Measurements from ENCODE around the gene RPS4Y1. TPM values are rescaled to one million over a fixed set of nuclear protein-coding genes. Genes with fewer than 3 reads are reported as not detected.
"Not testable (repeated sequence)": the region's sequence is repeated elsewhere in the genome, so short reads cannot be mapped to it uniquely, and the experiment has no call there.

RPS4Y1 gene
- total RNA-seq, result 100 to 1,000 TPM; 297 to 313 TPM

DNA sequence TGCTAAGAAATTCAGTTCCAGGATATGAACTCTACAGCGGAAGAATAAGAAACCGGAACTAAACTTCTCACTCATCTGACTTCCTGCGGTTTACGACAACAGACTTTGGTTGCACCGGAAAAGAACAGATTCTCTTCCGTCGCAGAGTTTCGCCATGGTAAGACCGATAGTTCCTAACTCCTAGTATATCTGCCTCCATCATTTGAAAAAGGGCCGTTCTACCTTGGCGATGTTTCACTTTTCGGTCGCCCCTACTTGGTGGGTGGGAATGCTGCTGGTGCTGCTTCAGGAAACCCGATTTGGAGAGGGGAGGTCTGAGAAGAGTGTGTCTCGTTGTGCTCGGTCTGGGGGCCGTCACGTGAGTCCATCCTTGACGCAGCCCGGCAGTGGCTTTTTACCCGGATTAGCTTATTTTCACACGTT, at the start of gene RPS4Y1:
TSS of gene RPS4Y1 (plus strand) at position 132 of the 423 bp plus-strand sequence. CDS start at position 155, 23 bp downstream.
- ATAC-seq (peak; percentile 92 to 95), DNase-seq (ENCODE audit: low spot score in 2 of 2) (peak; percentile 19 to 57)
- H3K9me3 Mint-ChIP-seq, result peaks cover 0 to 4% of the 10 kb centered on the region in 2 donors
- H3K27ac Mint-ChIP-seq, result peak within 1 kb of the TSS; percentile 93 to 96
- peaks cover 36 to 37% of the 10 kb centered on the region in 2 donors for H3K36me3 Mint-ChIP-seq

DNA sequence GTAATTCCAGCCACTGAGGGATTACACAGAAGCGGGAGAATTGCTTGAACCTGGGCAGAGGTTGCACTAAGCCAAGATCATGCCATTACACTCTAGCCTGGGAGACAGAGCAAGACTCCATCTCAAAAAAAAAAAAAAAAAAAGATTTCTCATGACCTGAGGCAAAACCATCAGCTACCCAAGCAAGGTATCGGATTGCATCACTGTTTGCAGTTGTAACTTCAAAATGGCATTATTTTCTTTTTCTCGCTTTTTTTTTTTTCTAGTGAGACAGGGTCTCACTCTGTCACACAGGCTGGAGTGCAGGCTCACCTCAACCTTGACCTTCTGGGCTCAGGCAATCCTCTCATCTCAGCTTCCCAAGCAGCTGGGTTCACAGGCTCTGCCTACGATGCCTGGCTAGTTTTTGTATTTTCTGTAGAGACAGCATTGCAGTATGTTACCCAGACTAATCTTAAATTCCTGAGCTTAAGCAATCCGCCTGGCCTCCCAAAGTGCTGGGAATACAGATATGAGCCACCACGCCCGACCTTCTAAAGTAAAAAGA, 44.4 kb upstream of the RPS4Y1 start:
- H3K27ac Mint-ChIP-seq, result no peak overlapping the region
- DNase-seq (ENCODE audit: low spot score in 2 of 2), result no peak
- no peaks in the 10 kb centered on the region for H3K9me3 Mint-ChIP-seq
- no peak for ATAC-seq
- H3K36me3 Mint-ChIP-seq, result no peaks in the 10 kb centered on the region

DNA sequence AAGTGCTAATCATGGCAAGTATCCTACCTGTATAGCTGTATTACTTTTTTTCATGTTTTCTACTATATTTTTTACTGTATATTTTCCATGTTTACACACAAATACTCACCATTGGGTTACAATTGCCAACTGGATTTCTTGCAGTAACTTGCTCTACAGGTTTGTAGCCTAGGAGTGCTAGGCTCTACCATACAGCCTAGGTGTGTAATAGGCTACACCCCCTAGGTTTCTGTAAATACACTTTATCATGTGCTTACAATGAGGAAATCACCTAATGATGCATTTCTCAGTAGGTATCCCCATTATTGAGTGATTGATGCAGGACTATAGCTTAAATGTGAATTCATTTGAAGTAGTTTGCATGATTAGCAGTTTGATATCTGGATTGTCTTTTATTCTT, 43.4 kb upstream of the RPS4Y1 start:
- no peaks in the 10 kb centered on the region for H3K9me3 Mint-ChIP-seq
- DNase-seq (ENCODE audit: low spot score in 2 of 2), result no peak
- no peak overlapping the region for H3K27ac Mint-ChIP-seq
- H3K36me3 Mint-ChIP-seq, result no peaks in the 10 kb centered on the region
- no peak for ATAC-seq

DNA sequence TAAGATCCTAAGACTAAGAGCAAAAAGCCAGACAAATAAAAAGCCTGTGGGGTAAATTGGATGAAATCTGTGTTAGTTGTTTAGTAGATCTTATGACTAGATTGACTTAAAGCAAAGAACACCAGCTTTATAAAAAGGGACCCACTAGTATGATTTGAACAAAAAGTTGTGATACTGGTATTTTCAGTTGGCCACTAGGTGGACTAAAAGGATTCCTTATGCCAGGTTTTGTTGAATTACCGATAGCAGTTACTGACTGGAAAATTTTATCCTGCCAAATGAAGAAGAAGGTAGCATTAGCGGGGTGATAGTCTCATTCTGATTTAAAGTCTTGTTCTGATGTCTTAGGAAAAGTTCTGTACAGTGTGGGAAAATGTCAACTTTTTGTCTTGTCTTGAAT, 41.2 kb upstream of the RPS4Y1 start:
- H3K36me3 Mint-ChIP-seq, result no peaks in the 10 kb centered on the region
- DNase-seq (ENCODE audit: low spot score in 2 of 2), result no peak

DNA sequence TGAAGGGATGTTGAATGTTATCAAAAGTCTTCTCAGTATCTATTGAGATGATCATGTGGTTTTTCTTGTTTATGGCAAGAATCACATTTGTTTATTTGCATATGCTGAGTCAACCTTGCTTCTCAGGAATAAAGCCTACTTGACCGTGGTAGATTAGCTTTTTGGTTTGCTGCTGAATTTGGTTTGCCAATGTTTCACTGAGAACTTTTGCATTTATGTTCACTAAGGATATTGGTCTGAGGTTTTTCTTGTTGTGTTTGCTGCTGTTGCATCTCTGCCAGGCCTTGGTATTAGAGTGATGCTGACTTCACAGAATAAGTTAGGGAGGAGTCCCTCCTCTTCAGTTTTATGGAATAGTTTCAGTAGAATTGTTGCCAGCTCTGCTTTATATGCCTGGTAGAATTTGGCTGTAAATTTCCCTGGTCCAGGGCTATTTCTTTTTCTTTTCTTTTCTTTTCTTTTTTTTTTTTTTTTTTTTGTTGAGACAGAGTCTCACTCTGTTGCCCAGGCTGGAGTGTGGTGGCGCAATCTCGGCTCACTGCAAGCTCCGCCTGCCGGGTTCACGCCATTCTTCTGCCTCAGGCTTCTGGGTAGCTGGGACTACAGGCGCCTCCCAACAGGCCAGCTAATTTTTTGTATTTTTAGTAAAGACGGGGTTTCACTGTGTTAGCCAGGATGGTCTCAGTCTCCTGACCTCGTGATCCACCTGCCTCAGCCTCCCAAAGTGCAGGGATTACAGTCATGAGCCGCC, 24.1 kb upstream of the RPS4Y1 start:
- not testable (repeated sequence) for DNase-seq (ENCODE audit: low spot score in 2 of 2); H3K27ac Mint-ChIP-seq; H3K9me3 Mint-ChIP-seq; ATAC-seq; H3K36me3 Mint-ChIP-seq

More for the DNA sequence above, 41.2 kb upstream of the RPS4Y1 start:
- no peak for ATAC-seq
- Mint-ChIP-seq H3K27ac (no peak overlapping the region), H3K9me3 (no peaks in the 10 kb centered on the region)

DNA sequence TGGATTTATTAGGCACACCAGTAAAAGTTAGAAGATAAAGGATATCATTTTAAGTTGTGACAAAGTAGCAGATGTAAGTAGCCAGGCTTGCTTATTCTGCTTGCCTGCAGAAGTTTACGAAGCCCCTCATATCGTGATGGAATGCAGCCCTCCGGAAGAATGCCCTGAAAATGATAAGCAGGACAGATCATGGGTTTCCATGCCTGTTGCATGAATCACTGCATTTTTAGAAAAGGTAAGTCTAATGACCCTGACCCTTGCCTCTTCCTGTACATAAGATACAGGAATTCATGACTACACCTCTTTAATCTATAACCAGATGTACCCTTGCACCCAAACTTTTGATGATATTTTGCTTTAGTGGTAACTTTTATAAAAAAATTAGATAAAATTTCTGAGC, 16.9 kb upstream of the RPS4Y1 start:
- Mint-ChIP-seq H3K36me3 (no peaks in the 10 kb centered on the region), H3K27ac (no peak overlapping the region), H3K9me3 (no peaks in the 10 kb centered on the region)
- DNase-seq (ENCODE audit: low spot score in 2 of 2) (no peak), ATAC-seq (no peak)

DNA sequence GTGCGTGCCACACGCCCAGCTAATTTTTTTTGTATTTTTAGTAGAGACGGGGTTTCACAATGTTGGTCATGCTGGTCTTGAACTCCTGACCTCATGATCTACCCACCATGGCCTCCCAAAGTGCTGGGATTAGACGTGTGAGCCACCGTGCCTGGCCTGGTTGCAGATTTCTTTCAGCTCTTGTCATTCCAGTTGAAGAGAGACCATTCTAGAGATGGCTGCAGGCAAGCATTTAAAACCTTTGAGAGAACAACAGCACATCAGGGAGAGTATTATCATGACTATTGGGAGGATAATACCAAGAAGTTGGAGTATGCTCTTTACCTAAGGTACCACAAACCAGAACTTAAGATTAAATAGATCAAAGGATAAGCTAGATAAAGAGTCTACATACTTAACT, 12.9 kb upstream of the RPS4Y1 start:
- DNase-seq (ENCODE audit: low spot score in 2 of 2) (no peak), ATAC-seq (no peak)
- peaks cover 0 to 8% of the 10 kb centered on the region in 2 donors for H3K36me3 Mint-ChIP-seq
- H3K27ac Mint-ChIP-seq, result no peak overlapping the region
- no peaks in the 10 kb centered on the region for H3K9me3 Mint-ChIP-seq

DNA sequence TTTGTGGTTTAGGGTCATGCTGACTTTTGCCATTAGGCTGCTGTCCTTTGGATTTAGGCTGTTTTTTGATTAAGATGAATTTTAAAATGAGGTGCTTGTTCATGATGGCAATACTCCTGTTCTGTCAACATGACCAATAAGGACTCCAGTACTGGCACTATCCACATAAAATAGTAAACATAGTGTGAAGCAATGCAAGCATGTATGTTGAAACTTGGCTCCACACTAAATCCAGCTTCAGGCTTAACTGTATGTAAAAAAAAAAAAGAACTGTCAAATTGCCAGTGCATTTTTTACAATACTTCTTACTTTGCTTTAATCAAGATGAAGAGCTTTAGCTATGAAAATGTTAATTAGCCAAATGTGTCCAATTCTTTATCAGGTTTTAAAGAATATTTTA, 6.2 kb upstream of the RPS4Y1 start:
- H3K27ac Mint-ChIP-seq, result no peak overlapping the region
- peaks cover 0 to 3% of the 10 kb centered on the region in 2 donors for H3K9me3 Mint-ChIP-seq
- peaks cover 0 to 10% of the 10 kb centered on the region in 2 donors for H3K36me3 Mint-ChIP-seq
- ATAC-seq (no peak), DNase-seq (ENCODE audit: low spot score in 2 of 2) (no peak)

DNA sequence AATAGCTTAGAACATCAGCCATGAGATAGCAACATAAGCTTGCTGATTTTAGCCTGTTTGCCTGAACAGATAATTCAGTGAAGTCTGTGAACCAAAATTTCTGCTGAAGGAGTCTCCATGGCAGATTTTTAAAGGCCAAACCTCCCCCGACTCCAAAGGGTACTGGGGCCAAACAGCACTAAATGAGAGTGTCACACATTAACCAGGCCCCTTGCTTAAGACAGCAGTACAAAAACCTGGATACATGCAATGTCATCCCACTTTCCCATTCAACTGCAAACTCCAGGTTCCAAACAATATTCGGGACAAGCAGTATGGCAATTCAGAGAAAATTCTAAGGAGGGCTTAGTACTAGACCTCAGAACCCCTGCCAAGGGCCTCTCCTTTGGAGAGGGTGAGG, 4.3 kb upstream of the RPS4Y1 start:
- Mint-ChIP-seq H3K9me3 (peaks cover 0 to 4% of the 10 kb centered on the region in 2 donors), H3K27ac (no peak overlapping the region), H3K36me3 (peaks cover 0 to 17% of the 10 kb centered on the region in 2 donors)
- no peak for ATAC-seq
- no peak for DNase-seq (ENCODE audit: low spot score in 2 of 2)

DNA sequence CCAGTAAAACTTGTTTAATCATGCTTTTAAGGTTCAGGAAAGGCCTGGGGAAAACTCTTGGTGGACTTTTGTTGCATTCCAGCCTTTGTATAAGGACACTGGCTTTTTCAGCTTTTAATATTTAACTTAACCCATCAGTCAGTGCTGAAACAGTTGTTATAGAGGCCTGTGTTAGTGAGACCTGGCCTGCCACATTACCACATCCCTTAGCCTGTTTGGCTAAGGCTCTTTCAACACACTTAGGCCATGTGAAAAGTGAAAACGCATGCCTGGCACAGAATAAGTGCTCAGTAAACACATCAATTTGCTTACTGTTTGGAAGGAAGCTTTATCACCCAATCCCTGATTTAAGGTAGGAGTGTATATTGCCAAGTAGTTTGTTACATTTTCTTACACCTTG, 3.5 kb upstream of the RPS4Y1 start:
- no peak for DNase-seq (ENCODE audit: low spot score in 2 of 2)
- ATAC-seq, result no peak
- Mint-ChIP-seq H3K36me3 (peaks cover 2 to 18% of the 10 kb centered on the region in 2 donors), H3K9me3 (peaks cover 0 to 4% of the 10 kb centered on the region in 2 donors), H3K27ac (no peak overlapping the region)

DNA sequence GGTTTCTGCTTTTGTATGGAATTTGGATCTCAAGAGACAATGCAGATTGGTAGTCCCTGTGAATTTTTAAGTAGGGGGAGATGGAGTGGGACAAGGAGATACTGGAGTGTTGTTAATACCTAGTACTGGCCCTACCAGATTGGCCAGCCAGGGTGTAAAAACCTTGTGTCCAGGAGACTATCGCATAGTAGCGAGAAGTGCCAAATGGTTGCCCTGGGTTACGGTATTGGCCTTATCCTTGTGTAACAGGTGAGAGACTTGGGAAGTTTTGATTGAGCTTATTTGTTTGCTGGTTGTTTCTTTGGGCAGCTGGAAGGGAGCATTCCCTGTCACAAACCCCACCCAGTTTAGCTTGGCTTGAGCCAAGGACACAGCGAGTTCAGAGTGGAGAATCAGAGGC, 5.4 kb downstream of the RPS4Y1 start:
- peaks cover 43 to 62% of the 10 kb centered on the region in 2 donors for H3K36me3 Mint-ChIP-seq
- H3K9me3 Mint-ChIP-seq, result no peaks in the 10 kb centered on the region
- H3K27ac Mint-ChIP-seq, result peak overlapping the region in 1 of 2 donors; percentile 37
- ATAC-seq (no peak), DNase-seq (ENCODE audit: low spot score in 2 of 2) (no peak)

DNA sequence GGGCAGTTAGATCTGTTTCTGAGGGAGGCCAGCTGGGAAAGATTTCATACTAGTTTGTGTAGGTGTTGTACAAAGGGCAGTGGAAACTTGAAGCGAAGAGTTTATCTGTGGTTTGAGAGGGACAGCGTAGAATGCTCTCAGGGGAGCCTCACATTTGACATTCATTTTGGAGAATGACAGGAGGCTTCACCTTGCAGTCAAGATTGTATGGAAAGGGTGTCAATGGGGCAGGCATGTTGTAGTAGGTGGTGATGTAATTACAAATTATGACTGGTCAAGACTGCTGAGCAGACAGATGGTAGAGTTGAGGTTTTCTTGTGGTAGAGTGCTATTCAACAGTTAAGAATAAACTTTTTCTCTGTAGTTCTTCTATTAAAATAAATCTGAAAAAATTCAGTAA, 7.0 kb downstream of the RPS4Y1 start:
- peak; percentile 48 to 57 for ATAC-seq

DNA sequence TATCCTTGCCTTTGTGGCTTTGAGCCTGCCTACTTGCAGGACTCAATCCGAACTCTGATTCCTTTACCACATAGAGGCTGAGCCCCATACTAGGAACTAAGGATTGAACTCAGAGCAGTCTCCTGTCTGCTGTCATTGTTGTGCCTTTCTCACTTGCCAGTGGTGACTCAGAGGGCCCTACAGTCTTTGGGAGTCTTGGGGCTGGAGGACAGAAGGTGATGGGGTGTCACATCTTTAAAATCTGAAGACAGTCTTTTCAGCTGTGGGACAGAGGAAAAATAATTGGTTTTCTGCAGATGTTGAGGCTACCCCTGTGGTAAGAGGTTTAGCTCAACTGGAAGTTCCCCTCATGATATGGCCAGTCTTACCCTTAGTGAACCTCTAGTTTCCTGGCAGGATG, 8.0 kb downstream of the RPS4Y1 start:
- no peak for ATAC-seq
- no peaks in the 10 kb centered on the region for H3K9me3 Mint-ChIP-seq
- peaks cover 28 to 54% of the 10 kb centered on the region in 2 donors for H3K36me3 Mint-ChIP-seq
- no peak for DNase-seq (ENCODE audit: low spot score in 2 of 2)
- peak overlapping the region in 1 of 2 donors; percentile 60 for H3K27ac Mint-ChIP-seq

More for the DNA sequence above, 7.0 kb downstream of the RPS4Y1 start:
- Mint-ChIP-seq H3K27ac (peak overlapping the region; percentile 65 to 69), H3K36me3 (peaks cover 36 to 58% of the 10 kb centered on the region in 2 donors), H3K9me3 (no peaks in the 10 kb centered on the region)
- no peak for DNase-seq (ENCODE audit: low spot score in 2 of 2)

DNA sequence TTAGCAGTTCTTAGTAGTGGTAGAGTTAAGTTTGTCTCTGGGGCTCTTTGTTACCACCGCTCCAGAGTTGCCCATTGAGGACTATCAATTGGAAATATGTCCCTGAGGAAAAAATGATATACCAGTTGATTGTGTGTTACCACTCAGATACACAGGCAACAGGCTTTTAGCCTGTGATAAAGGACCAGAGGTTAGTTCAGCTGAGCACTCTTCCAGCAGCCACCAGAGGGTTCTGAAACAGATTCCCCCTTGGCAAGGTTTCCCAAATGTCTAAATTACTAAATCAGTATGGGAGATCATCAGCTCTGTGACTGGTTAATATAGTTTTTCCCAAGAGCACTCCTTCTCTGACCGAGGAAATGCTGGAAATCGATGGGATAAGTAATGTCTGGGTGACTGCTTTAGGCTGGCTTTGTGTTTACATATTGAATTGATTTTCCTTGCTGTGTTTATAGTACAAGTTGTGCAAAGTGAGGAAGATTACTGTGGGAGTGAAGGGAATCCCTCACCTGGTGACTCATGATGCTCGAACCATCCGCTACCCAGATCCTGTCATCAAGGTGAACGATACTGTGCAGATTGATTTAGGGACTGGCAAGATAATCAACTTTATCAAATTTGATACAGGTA, 12.9 kb downstream of the RPS4Y1 start:
- H3K36me3 Mint-ChIP-seq, result peaks cover 23 to 41% of the 10 kb centered on the region in 2 donors
- DNase-seq (ENCODE audit: low spot score in 2 of 2) (no peak), ATAC-seq (no peak)
- H3K27ac Mint-ChIP-seq, result no peak overlapping the region
- H3K9me3 Mint-ChIP-seq, result no peaks in the 10 kb centered on the region

DNA sequence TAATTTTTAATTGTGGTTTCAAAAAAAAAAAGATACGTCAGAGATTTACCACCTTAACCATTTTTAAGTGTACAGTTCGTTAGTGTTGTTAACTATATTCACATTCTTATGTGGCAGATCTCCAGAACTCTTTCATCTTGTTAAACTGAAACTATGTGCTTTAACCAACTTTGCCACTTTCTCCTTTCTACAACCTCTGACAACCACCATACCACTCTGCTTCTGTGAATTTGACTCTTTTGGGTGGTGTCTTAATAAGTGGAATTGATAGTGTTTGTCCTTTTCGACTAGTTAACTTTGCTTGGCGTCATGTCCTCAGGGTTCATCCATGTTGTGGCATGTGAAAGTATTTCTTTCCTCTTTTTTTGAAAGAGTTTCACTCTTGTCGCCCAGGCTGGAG, 15.7 kb downstream of the RPS4Y1 start:
- H3K27ac Mint-ChIP-seq, result peak overlapping the region in 1 of 2 donors; percentile 78
- DNase-seq (ENCODE audit: low spot score in 2 of 2), result no peak
- peaks cover 37 to 54% of the 10 kb centered on the region in 2 donors for H3K36me3 Mint-ChIP-seq
- H3K9me3 Mint-ChIP-seq, result no peaks in the 10 kb centered on the region
- ATAC-seq, result peak; percentile 79 to 88

DNA sequence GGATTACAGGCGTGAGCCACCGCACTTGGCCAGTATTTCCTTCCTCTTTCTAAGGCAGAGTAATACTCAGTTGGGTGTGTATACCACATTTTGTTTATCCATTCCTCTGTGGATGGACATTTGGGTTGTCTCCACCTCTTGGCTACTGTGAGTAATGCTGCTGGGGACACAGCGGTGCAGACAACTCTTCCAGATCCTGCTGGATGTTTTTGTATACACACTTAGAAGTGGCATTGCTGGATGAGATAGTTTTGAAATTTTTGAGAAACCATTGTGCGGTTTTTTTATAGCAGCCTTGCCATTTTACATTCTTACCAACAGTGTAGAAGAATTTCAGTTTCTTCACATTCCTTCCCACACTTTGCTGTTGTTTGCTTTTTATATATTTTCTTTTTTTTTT, 16.3 kb downstream of the RPS4Y1 start:
- ATAC-seq (peak in 1 of 2 donors; percentile 22), DNase-seq (ENCODE audit: low spot score in 2 of 2) (no peak)
- H3K36me3 Mint-ChIP-seq, result peaks cover 37 to 60% of the 10 kb centered on the region in 2 donors
- no peaks in the 10 kb centered on the region for H3K9me3 Mint-ChIP-seq
- H3K27ac Mint-ChIP-seq, result peak overlapping the region in 1 of 2 donors; percentile 78

DNA sequence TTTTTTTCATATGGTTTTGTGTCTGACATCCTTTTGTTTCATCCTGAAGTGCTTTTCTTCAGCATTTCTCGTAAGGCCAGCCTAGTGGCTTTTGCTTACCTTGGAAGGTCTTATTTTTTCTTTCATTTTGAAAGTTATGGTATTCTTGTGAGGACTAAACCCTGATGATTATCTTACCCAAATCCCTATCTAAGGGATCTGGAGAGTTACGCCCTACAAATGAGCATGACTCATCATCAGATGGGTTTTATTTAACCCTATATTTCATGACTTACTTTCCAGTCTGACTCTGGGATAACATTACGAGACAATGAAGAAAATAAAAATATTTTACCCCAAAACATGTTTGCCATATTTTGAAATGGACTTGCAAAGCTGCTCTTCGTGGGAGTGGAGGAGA, 18.4 kb downstream of the RPS4Y1 start:
- Mint-ChIP-seq H3K9me3 (no peaks in the 10 kb centered on the region), H3K36me3 (peaks cover 33 to 54% of the 10 kb centered on the region in 2 donors), H3K27ac (peak overlapping the region in 1 of 2 donors; percentile 78)
- DNase-seq (ENCODE audit: low spot score in 2 of 2) (no peak), ATAC-seq (no peak)

All from activated naive CD4-positive, alpha-beta T cell treated with anti-CD3 and anti-CD28 coated beads, Interleukin-2, amount 50 U/mL, for 72 hours (primary cell).